ENCODE measurements around the gene NTM.

NTM gene

DNA sequence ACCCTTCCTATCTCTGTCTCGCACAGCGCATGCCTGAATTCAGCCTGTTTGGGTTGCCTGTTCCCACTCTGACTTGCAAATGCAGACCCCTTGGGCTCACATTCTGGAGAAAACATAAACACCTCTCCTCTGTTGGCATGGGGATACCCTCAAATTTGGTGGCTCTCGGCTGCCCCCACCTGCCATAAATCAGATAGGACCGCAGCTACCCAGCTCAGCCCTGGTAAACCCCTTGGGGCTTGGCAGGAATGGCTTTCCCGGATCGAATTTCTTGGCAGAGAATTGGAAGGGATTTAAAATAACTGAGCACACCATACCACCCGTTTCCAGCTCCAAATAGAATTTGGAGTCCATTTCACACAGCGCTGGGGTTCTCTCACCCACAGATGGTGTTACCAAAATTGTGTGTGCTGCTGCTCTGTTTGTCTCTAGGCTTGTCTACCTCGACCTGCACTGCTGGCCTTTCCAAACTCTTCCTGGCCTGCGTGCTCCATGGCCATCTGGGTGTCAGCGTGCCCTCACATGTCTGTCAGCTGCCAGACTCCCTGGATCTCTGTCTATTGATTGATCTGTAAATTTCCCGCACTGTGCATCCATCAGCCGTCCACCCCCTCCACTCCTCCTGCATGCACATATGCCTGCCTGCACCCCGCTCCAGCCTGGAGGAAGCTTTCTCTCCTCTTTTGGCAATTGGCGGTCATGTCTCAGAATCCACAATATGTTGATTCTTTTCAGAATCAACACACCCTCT is 134.0 kb downstream of the NTM start:
- DNase-seq: no peak

DNA sequence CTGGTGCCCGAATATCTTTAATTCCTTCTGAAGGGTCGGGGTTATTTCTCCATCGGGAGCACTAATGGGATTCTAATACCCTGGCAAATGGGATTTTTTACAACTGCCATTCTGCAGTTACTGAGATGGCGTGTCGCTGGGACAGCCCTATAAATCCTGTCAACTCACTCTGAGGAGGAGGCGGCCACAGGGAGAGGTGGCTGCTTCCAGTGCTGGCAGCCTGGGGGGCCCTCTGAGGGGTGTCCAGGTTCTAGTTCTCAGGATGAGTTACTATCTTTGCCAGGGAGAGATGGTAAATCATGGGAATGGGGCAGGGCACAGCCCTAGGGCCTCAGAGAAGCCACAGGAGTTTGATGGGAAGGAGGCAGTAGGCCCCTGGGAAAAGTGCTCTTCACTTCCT is 135.9 kb downstream of the NTM start:
- DNase-seq: no peak

DNA sequence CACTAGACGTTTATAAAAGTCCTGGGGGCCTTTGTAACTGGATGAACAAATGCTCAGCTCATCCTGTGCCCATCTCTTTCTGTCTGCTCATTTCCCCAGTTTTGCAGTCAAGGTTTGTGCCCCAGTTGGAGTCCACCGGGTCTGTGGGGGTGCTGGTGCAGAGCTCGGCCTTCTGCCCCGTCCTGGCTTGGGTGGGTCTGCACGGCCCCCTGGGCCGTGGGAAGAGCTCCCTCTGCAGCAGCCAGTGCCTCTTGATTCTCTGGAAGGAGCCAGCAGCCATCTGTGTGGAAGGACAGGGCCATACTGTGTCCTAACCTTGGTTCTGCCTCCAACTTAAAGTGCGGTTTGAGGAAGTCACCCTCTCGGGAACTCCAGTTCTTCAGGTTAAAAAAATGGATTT is 140.2 kb downstream of the NTM start:
- DNase-seq: no peak

DNA sequence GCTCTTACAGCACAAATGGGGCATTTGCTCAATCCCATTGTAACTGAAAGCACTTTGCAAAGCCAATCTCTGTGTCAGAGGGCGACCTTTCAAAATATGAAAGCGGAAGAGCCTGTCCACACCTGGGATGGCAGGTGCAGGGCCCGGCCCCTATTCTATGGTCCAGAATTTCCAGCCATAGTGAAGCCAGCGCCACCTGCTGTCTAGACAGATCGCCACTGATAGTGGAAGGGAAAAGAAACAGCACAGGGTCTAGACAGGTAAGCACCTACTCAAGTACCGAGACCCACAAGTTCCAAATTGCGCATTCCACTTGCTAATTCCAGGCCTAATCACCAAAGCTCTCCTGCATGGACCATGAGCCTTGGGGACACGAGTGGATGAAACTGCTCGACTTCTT is 141.4 kb downstream of the NTM start:
- no peak for DNase-seq

DNA sequence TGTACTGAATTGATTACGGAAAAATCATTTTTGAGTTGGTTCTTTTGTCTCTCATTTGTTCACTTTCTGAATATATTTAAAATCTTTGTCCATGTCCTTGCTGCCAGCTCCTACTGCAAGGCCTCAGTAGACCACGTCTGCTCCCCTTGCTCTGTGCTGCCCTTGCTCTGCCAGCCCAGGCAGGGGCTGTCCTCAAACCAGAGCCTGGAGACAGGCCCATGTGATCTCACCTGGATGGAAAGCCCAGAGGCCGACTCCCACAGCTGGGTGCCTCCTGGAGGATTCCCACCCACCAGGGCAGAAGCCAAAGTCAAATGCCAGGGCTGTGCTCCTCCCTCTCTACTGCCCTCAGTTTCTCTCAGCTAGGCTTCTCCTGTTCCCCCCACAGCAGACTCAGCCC is 141.8 kb downstream of the NTM start:
- DNase-seq: no peak

DNA sequence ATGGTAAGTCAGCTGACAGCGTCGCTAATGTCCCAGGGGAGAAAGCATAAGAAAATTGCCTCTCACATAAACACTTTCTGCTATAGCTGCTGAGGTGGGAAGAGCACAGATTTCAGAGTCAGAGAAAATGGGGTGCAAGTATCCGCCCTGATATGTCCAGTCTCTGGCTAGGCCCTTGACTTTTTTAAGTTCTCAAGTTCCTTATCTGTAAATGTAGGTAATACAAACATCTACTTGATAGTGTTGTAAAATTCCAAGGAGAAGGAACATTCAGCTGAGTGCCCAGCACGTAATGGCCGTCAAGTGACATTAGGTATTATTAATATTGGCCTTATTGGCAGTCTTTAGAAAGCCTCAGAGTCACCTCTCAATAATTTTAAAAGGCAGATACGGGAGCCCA is 143.6 kb downstream of the NTM start:
- DNase-seq: no peak

DNA sequence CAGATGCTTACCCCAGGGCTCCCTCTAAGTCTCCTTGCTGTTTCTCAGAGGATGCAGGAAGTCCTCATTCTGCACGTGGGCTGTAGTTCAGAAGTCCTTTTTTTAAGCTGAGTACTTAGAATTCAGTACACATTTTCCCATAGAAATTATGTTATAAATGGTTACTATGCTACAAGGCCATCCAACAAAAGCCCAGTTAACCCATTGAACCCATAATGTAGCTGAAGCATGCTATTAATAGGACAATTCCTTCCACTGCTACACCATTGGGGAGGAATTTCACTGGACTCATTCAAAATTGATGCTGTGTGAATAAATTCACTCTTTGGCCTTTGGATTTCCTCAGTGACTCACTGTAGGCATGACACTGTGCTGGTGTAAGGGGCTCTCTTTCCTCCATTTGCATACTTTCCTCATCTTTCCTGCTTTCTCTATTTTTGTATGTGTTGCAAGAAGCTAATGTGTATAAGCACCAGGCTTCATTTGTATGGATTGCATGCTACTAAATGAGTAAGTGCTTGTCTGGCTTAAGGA is 148.0 kb downstream of the NTM start:
- no peak for DNase-seq

DNA sequence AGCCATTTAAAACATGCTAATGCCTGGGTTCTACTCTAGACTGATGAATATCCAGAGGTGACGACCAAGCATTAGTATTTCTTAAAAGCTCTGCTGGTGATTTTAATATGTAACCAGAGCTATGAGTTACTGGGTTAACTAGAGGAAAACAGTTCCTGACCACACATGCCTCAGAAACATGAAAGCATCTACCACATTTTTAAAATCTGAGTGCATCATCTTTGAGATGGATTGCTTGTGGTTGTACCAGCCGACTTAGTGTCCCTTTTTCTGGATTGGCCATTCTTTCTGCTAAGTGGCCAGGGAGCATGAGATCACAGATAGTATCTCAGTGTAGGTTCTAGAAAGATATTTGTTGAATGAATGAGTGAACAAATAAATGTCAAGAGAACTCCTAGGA is 152.4 kb downstream of the NTM start:
- DNase-seq: no peak

DNA sequence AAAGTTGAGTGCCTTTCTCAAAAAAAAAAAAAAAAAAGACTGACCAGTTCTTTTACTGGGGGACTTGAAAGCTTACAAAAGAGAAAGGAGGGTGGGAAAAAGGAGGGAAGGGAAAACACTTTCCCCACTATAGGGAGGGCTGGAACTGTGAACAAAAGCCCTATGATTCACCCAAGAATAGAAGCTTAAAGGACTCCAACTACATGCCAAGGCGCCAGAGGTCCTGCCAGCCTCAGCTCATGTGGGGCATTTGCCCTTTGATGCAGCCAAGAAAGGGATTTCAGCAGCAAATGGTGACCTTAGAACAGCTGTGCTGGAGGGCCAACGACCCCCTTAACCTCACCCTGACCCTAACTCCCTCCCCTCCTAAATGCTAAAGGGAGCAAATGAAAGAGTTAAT is 160.0 kb downstream of the NTM start:
- DNase-seq: no peak

DNA sequence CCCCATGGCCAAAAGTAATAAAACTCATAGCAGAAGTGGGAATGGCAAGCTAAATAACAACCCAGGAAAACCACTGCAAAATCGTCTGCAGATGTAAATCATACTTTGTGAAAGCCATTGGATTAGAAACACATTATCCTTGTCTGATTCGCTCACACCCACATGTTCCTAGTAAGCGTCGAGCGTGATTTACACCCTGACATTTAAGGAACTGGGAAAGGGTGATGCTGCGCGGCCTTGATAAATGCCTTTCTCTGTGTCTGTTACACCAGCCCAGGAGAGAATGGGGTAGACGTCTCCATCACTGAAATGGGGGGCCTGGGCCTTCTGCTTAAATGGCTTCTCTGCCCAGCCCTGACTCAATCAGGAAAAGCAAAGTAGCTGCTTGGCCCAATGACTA is 162.7 kb downstream of the NTM start:
- DNase-seq: no peak

DNA sequence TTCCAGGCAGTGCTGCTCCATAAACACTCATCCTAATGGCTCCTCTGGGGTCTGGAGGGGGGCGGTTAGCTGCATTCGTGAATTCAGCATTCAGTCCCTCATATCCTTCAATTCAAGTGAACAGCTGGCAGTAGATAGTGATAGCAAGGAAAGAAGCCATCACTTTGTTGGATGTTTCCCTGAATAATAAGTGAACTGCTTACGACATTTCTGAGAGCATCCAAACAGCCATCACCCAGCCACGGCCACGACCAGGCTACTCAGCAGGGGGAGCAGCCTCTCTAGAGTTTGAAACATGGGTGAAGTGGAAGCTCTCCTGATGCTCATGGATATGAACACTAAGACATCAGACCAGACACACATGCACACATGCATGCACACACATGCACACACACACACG is 163.6 kb downstream of the NTM start:
- no peak for DNase-seq

DNA sequence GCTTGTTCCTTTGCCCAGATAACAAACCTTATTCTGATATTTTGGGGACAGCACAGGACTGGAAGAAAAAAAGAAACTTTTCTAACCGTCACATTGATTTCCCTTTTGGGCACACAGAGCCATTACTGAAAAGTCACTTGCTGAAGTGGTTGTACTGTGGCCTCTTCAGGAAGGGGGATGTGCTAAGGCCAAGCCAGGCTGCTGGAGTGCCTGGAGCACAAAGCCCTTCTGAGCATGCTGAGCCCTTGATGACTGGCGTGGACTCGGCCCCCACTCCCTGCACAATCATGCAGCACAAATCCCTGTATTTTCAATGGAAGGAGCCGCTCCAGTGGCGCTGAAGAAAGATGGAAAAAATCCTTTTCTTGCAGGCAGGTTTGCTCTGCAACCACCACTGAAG is 164.2 kb downstream of the NTM start:
- DNase-seq: no peak

DNA sequence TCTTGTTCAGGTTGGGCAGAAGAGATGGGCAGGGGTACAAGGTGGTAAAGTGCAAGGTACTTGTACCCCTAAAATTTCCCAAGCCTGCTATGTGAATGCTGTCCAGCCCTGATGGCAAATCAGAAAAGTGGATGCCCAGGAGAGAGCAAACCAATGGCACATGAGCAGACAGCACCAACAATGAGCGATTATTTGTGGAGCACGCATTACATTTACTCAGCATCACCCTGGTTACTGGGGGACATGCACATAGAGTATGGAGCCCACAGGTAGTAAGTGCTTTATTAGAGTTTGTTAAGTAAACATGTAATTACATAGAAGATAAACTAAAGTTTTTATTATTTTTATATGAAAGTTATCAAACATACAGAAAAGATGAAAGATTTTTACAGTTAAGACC is 165.7 kb downstream of the NTM start:
- DNase-seq: no peak

DNA sequence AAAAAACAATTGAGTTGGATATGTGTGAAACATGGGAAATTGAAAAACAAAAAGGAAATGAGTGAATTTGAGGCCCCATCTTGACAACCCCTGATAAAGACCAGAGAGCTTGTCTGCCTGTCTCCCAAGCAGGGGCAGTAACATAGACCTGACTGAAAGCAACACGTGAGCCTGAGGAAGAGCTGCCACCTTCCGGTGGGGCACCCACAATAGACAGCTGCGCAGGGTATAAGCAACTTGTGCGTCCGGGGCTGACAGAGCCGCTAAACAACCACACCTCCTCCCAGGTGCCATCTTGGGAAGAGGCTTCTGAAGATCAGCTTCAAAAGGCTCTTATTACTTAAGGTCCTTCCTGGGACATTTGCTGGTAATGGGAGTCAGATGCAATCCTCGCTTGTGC is 166.8 kb downstream of the NTM start:
- no peak for DNase-seq

DNA sequence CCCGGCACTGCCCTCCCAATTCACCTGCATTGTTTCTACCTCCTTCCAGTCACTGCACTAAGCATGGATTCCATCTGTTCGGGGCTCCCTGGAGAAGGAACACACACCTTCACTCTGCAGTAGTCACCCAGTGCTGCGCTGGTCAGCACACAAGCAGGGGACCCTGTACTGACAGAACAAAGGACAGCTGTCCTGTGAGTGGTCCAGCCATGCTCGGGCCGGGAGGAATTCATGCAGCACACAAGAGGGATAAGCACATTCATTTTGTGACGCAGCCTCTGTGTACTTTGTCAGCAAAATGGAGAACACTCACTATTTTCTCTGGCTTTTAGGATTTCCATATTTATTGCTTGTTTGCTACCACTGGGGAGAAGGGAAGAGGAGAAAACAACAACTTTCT is 167.3 kb downstream of the NTM start:
- DNase-seq: no peak

DNA sequence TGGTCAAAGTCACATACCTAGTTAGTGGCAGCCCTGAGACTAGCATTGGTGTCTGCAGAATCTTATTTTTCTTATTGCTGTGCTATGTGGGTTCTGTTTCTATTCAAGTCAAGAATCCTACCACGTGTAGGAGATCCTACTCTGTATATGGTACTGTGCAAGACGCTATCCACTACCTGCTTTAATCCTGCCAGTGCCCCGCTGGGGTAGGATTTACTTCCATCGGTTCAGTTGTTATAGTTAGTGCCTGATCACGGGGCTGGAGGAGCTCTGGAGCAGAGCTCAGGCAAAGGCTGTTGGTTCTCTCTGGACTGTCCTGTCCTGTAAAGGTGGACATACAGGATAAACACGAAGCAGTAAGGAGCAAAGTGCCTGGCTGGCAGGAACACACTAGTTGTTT is 167.9 kb downstream of the NTM start:
- no peak for DNase-seq

DNA sequence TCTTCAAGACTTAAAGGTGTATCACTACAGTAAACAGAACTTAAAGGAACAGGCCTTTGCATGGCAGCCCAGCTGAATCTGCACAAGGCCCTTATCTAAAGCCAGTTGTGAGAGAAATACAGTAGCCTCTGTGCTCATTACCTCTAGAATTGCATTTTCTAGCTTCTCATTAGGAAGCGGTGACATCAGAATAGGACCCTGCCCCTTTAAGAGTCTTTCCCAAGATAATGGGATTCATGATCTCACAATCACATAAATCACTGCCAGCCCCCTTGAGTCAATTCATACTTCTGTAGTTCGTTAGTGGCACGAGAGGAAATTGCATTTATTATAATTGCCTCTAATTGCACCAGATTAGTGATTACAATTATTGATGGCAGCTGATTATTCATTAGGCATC is 170.3 kb downstream of the NTM start:
- no peak for DNase-seq

DNA sequence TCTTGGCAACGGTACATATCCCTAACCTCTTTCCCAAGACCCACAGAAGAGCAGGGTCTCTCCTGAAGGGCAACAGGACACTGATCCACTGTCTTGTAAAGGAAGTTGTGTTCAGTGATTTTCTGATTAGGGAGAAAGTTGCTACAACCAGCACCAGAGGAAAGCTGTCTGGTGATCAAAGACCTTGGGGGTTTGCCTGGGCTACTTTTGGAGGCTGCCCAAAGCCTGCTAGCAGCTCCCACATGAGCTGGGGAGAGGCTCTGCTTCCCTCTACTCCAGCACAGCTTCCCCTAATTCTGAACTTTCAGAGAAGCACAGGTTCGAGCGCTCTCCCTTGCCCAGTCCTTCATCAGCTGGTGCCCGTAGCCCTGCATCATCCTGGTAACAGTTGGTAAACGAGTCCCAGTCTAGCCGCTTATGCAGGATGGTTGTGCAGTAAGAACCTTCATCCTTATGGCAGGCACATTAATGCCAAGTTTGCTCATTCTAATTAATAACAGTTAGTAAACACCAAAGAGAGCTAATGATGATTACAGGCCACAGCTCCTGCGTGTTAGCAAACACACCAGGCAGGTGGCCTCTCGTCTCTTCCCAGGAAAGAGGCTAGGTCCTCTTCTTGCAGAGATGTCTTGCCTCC is 173.1 kb downstream of the NTM start:
- no peak for DNase-seq

DNA sequence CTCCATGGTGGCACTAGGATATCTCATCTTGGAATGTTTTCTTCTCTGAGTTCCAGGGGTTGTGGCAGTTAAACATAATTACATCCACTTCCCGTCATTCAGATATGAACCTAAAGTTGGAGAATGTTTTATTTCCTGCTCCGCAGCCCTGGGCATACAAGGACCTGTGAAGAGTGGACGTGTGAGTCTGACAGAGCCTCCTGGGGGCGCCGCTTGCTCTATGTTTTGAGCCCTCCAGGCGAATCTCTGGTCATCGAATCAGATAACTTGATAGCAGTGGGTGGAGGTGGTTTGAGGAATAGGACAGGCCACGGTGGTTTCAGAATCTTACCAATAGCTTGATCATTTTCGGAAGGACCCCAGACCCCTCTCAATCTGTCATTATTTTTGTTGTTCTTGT is 174.2 kb downstream of the NTM start:
- DNase-seq: no peak

DNA sequence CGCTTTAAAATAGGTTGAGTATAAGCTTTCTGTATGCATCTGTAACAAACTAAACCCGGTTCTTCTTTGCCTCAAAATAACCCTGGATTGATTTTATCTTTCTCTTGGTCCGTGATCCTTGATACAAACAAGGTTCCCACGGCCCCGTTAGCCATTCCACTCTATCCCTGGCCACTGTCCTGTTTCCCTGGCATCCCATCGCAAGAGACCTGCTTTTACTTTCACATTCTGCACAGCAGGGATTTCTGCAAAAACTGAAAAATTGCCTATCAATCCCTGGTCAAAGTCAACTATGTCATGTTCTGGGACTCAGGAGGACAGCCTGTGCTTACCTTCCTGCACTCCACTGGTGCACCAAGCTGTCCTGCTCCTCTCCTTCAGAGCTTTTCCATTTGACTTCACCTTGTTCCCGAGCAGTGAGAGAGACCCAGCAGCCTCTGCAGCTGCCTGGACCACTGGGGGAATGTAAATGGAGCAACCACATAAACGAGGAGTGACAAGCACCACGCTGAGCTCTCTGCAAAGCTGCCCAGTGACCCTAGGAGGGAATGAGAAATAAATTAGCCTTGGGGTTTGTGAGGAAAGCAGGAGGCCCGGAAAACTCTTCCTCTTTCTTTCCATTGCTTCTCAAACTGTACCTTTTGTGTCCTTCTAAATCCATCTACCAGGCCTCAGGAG is 175.9 kb downstream of the NTM start:
- DNase-seq: no peak

DNA sequence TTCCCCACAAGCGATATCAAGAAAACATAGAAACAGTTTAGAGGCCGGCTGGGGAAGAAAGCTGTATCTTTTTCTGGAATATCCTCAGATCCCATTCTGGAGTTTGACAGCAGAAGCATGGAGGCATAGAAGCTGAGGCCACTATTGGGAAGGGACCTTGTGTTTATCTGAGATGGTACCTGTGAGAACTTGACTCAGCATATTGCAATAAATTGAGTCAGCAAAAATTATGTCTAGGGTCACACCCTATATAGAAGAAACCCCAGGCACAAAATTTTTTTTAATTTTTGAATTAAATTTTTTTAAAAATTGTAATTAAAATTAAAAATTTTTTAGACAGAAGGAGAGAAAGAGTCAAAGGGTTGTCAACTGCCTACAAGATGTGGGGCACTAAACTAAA is 178.7 kb downstream of the NTM start:
- no peak for DNase-seq

DNA sequence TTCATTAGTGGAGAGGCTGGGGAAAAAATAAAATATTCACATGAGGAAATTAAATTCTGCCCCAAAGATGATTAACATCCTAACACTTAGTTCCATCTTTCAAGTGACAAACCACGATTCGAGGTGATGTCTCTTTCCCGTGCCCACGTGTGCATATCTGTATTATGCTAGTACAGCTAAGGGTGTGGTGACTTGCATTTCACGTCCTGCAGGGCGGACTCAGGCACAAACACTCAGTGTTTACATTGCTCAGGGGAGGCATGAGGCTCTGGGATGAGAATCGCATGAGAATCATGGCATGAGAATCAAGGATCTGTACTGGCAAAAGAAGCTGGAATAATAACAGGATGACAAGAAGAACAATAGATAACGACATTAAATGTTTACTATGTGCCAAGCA is 179.4 kb downstream of the NTM start:
- no peak for DNase-seq

DNA sequence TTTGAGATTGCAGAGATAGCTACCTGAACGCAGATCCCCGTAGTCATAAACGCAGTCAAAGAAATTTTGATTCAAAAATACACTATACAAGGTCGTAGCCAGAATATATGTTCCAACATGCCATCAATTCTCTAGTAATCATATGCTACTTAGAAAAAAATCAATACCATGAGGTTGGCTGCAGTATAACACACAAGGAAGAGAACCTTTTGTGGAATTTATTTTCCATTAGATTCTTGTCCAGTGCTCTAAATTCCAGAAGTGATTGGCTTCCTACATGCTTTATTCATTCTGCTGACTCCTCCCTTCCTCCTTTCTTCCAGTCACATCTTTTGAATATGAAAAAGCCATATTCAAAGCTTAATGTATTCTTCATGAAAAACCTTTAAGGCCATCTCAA is 189.9 kb downstream of the NTM start:
- DNase-seq: no peak

DNA sequence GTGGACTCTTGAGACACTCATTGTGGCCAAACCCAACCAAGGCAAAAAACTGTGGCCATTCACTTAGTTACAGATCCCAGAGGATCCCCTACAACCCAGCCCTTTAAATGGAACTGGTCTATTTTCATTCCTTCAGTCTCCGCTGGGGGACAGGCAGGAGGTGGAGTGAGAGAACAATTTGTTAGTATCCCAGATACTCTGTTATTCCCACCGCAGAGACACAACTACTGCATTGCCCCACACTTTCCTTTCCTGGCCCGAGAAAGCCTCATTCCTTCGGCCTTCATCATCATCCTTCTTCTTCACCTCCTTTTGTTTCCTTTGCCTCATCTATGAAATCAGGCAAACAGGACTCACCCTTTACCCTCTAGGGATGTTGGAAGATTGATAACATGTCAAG is 191.1 kb downstream of the NTM start:
- no peak for DNase-seq

Data from NCI-H510A treated with DMSO at 0.1 percent for 48 hours (cell line).